Activated B cell treated with CpG ODN at 0.5 μM for 24 hours (primary cell): ENCODE measurements around the gene SYCE1. TPM values are rescaled to one million over a fixed set of nuclear protein-coding genes. Genes with fewer than 3 reads are reported as not detected.
"Not testable (repeated sequence)": the region's sequence is repeated elsewhere in the genome, so short reads cannot be mapped to it uniquely, and the experiment has no call there.

Source experiments
- ATAC-seq: fragments of 200-7000 bp; cut with Tn5 transposase; one replicate; pipeline ENCODE4 v1.10.0; 2021; ENCODE audit warnings: low read depth, mild to moderate bottlenecking, moderate library complexity
- CTCF ChIA-PET: fragments of 350-600 bp; sonication (Branson Sonifier 250); formaldehyde crosslinking; loops from one replicate; lab custom pipeline; 2021; ENCODE audit warnings: antibody characterized with exemption; lab: Charles Lee
- POLR2A ChIA-PET: fragments of 350-600 bp; sonication (Branson Sonifier 250); formaldehyde crosslinking; loops from one replicate; lab custom pipeline; 2021; ENCODE audit warnings: antibody characterized with exemption; lab: Charles Lee
- DNase-seq: peaks from one replicate; pipeline ENCODE4 v3.0.0; 2022
- H3K27ac Mint-ChIP-seq: one replicate; pipeline ENCODE4 v1.8.0; 2020; ENCODE audit warnings: mixed read lengths
- H3K27me3 Mint-ChIP-seq: one replicate; pipeline ENCODE4 v1.8.0; 2021; ENCODE audit warnings: mixed read lengths
- H3K36me3 Mint-ChIP-seq: one replicate; pipeline ENCODE4 v1.8.0; 2021; ENCODE audit warnings: low read depth, mixed read lengths
- H3K4me1 Mint-ChIP-seq: one replicate; pipeline ENCODE4 v1.8.0; 2021; ENCODE audit warnings: mixed read lengths
- H3K4me3 Mint-ChIP-seq: one replicate; pipeline ENCODE4 v1.8.0; 2020; ENCODE audit warnings: mild to moderate bottlenecking, mixed read lengths
- H3K9me3 Mint-ChIP-seq: one replicate; pipeline ENCODE4 v1.8.0; 2020; ENCODE audit warnings: mixed read lengths
- CTCF ChIP-seq: fragments of 200-600 bp; IDR thresholded peaks from one replicate; pipeline ENCODE4 v1.8.0; 2022; ENCODE audit warnings: antibody characterized with exemption, mild to moderate bottlenecking
- intact Hi-C: fragments of 100-400 bp; cut with micrococcal nuclease; formaldehyde crosslinking; loops from one replicate; pipeline ENCODE4 v1.15.1; 2024
- total RNA-seq: library from RNA; stranded (reverse); gene quantifications from 2 replicates; pipeline ENCODE4 v1.2.3, GENCODE V29; 2022

The SYCE1 gene
- total RNA-seq, 1 donor from 2014 or later, result not detected

GRCh38 chr10:133590226-133590969 lies 25.0 kb upstream of the SYCE1 start:
- ChIA-PET CTCF (no interaction called here), POLR2A (no interaction called here)
- Mint-ChIP-seq H3K36me3 (no peaks in the 10 kb centered on the region), H3K27ac (no peak overlapping the region), H3K4me1 (no peaks in the 10 kb centered on the region), H3K9me3 (peaks cover 2% of the 10 kb centered on the region), H3K4me3 (no peak overlapping the region), H3K27me3 (peaks cover 15% of the 10 kb centered on the region)
- DNase-seq, result no peak
- TF ChIP-seq CTCF, result no peak
- intact Hi-C loops, result no loop called here
- no peak for ATAC-seq

DNA sequence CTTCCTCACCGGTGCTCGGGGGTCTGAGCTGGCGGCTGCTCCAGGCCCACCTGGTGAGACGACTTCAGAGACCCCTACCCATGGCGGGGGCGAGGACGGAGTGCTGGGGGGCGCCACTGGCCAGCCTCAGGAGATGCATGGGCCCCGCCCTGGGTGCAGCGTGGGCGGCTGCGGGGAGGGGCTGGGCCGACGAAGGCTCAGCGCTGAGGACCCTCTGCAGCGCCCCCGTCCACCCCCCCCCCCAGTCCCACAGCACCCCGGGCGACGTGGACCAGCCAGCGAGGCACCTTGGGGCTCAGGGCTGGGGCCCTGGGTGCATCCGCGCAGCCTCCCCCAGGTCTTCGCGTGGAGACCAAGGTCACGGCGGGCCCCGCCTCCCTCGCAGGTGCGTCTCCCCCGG lies 11.7 kb upstream of the SYCE1 start:
- H3K27ac Mint-ChIP-seq, CTCF ChIA-PET, POLR2A ChIA-PET, DNase-seq, H3K36me3 Mint-ChIP-seq, intact Hi-C loops, H3K4me1 Mint-ChIP-seq, ATAC-seq, H3K4me3 Mint-ChIP-seq, H3K27me3 Mint-ChIP-seq: not testable (repeated sequence)
- peaks cover 16% of the 10 kb centered on the region for H3K9me3 Mint-ChIP-seq

DNA sequence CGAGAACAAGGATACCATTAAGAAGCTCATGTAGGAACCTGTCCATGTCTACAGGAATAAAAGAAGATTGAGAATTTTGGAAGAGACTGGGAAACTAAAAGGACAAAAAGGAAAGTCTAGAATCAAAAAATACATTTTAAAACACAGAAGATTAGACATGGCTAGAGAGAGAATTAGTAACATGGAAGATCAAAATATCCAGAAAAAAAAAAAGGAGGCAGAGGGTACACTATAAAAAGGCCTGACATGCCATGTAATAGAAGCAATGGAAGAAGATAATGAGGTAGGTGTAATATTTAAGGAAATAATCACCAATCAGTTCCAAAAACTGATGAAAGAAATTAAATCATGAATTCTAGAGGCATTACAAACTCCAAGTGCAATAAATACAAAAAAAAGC lies 8.1 kb upstream of the SYCE1 start:
- H3K4me1 Mint-ChIP-seq, ATAC-seq, POLR2A ChIA-PET, intact Hi-C loops, H3K27ac Mint-ChIP-seq, DNase-seq, H3K36me3 Mint-ChIP-seq, H3K4me3 Mint-ChIP-seq, H3K27me3 Mint-ChIP-seq: not testable (repeated sequence)
- H3K9me3 Mint-ChIP-seq, result peaks cover 13% of the 10 kb centered on the region
- CTCF ChIA-PET, result interaction anchor here (1.0 kb wide), 1 partner anchor 244 kb away, joined by 3 read pairs; no protein-coding TSS in a partner anchor

DNA sequence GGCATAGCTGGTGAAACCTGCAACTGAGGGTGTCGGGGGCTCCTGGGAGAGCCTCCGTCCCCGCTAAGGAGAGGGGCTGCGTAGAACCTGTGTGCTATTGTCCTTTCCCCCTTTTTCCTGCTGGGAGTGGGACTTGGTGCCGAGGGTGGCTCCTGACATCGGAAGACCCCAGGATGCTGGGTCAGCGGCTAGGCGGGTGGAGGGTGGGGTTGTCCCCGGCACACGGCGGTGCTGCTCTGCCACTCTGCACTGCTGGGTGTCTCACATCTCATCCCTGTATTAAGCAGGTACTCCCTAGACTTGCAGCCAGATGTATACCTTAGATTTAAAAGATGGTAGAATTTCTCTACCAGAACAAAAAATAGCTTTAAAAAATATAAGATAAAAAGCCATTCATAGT lies 6.7 kb upstream of the SYCE1 start:
- CTCF ChIA-PET, intact Hi-C loops, H3K4me1 Mint-ChIP-seq, H3K27ac Mint-ChIP-seq, DNase-seq, POLR2A ChIA-PET, H3K4me3 Mint-ChIP-seq, H3K36me3 Mint-ChIP-seq, H3K27me3 Mint-ChIP-seq, ATAC-seq: not testable (repeated sequence)
- peaks cover 16% of the 10 kb centered on the region for H3K9me3 Mint-ChIP-seq

DNA sequence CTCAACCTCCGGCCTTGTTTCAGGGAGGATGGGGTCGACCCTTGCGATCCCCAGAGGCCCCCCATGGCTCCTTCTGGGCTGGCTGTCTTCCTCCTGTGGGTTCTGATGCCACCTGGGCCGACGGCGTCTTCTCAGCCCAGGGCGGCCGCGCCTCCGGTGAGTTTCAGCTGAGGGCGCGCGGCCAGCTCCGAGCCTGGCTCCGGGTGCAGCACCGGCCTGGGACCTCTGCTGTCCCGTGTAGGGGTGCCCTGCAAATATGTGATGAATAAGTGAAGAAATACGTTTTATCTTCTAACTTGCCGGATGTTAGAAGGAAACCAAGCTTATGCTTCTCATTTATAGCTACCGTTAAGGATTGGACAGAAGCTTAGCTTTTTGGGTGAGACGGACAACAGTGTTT lies 4.4 kb upstream of the SYCE1 start:
- H3K27me3 Mint-ChIP-seq, H3K4me3 Mint-ChIP-seq, DNase-seq, H3K4me1 Mint-ChIP-seq, CTCF ChIA-PET, ATAC-seq, POLR2A ChIA-PET, intact Hi-C loops, H3K36me3 Mint-ChIP-seq, H3K27ac Mint-ChIP-seq: not testable (repeated sequence)
- H3K9me3 Mint-ChIP-seq, result peaks cover 16% of the 10 kb centered on the region

GRCh38 chr10:133568831-133569527 lies 3.6 kb upstream of the SYCE1 start:
- intact Hi-C loops, POLR2A ChIA-PET: not testable (repeated sequence)
- peak; percentile 40 for ATAC-seq

GRCh38 chr10:133568287-133568614 lies 2.9 kb upstream of the SYCE1 start:
- ChIA-PET POLR2A (no interaction called here), CTCF (no interaction called here)
- Mint-ChIP-seq H3K9me3 (peaks cover 7% of the 10 kb centered on the region), H3K36me3 (no peaks in the 10 kb centered on the region), H3K27me3 (peaks cover 7% of the 10 kb centered on the region), H3K27ac (no peak overlapping the region), H3K4me1 (no peaks in the 10 kb centered on the region), H3K4me3 (no peak overlapping the region)
- no peak for TF ChIP-seq CTCF
- DNase-seq, result no peak
- no peak for ATAC-seq
- intact Hi-C loops, result no loop called here

More at GRCh38 chr10:133568831-133569527, 3.6 kb upstream of the SYCE1 start:
- H3K27me3 Mint-ChIP-seq, H3K27ac Mint-ChIP-seq, H3K36me3 Mint-ChIP-seq, CTCF ChIA-PET, DNase-seq, H3K4me3 Mint-ChIP-seq, H3K4me1 Mint-ChIP-seq: not testable (repeated sequence)
- H3K9me3 Mint-ChIP-seq, result peaks cover 13% of the 10 kb centered on the region
